GM23338 (cell line): Measurements from ENCODE around the gene FHAD1. TPM values are rescaled to one million over a fixed set of nuclear protein-coding genes. Genes with fewer than 3 reads are reported as not detected.

Experiments used
- ATAC-seq: fragments of 200-7000 bp; cut with Tn5 transposase; 3 replicates; pipeline ENCODE4 v1.9.1; 2020
- DNase-seq: peaks from one replicate; pipeline ENCODE4 v3.0.0-alpha.2; 2015; ENCODE audit warnings: low spot score
- H2AFZ ChIP-seq: fragments of 200-600 bp; sonication (generic); 2 replicates; pipeline ENCODE4 v1.8.0; 2016; ENCODE audit warnings: antibody characterized with exemption, mild to moderate bottlenecking, moderate library complexity
- H3F3A ChIP-seq: fragments of 200-600 bp; sonication (generic); replicated peaks from 2 replicates; pipeline ENCODE4 v1.8.0; 2017; ENCODE audit warnings: antibody characterized with exemption, mixed run types, low read depth
- H3K27ac ChIP-seq: fragments of 200-600 bp; sonication (generic); 2 replicates; pipeline ENCODE4 v1.6.1; 2016; ENCODE audit warnings: low read depth
- H3K27me3 ChIP-seq: fragments of 200-600 bp; sonication (generic); 2 replicates; pipeline ENCODE4 v1.8.0; 2016; ENCODE audit warnings: mild to moderate bottlenecking, mixed run types, moderate library complexity; ENCODE audit not compliant: insufficient read depth
- H3K36me3 ChIP-seq: fragments of 200-600 bp; sonication (generic); 2 replicates; pipeline ENCODE4 v1.8.0; 2016; ENCODE audit warnings: mild to moderate bottlenecking; ENCODE audit not compliant: insufficient read depth
- H3K4me1 ChIP-seq: fragments of 200-600 bp; sonication (generic); 2 replicates; pipeline ENCODE4 v1.8.0; 2016; ENCODE audit warnings: mild to moderate bottlenecking, moderate library complexity; ENCODE audit not compliant: insufficient read depth
- H3K4me2 ChIP-seq: fragments of 200-600 bp; sonication (generic); 2 replicates; pipeline ENCODE4 v1.7.1; 2017; ENCODE audit warnings: mixed run types
- H3K4me3 ChIP-seq: fragments of 200-600 bp; sonication (generic); 2 replicates; pipeline ENCODE4 v1.6.1; 2016; ENCODE audit warnings: mixed run types
- H3K79me2 ChIP-seq: fragments of 200-600 bp; sonication (generic); replicated peaks from 2 replicates; pipeline ENCODE4 v1.8.0; 2017; ENCODE audit warnings: mild to moderate bottlenecking; ENCODE audit not compliant: insufficient read depth
- H3K9me2 ChIP-seq: fragments of 200-600 bp; sonication (generic); 2 replicates; pipeline ENCODE4 v1.8.0; 2017; ENCODE audit not compliant: insufficient read depth
- H4K20me1 ChIP-seq: fragments of 200-600 bp; sonication (generic); replicated peaks from 2 replicates; pipeline ENCODE4 v1.8.0; 2017; ENCODE audit warnings: mild to moderate bottlenecking; ENCODE audit not compliant: insufficient read depth
- H3K27ac Mint-ChIP-seq: 2 replicates; pipeline ENCODE4 v1.8.0; 2020; ENCODE audit warnings: inconsistent platforms, mild to moderate bottlenecking, moderate library complexity, mixed read lengths
- H3K27me3 Mint-ChIP-seq: 3 replicates; pipeline ENCODE4 v1.8.0; 2022; ENCODE audit warnings: low read depth, mild to moderate bottlenecking, moderate library complexity, mixed read lengths, inconsistent platforms; ENCODE audit not compliant: insufficient read depth, poor library complexity
- H3K36me3 Mint-ChIP-seq: 3 replicates; pipeline ENCODE4 v1.8.0; 2021; ENCODE audit warnings: low read depth, mild to moderate bottlenecking, inconsistent platforms, moderate library complexity, mixed read lengths
- H3K4me1 Mint-ChIP-seq: 3 replicates; pipeline ENCODE4 v1.8.0; 2020; ENCODE audit warnings: mild to moderate bottlenecking, inconsistent platforms, mixed read lengths
- H3K4me3 Mint-ChIP-seq: 3 replicates; pipeline ENCODE4 v1.8.0; 2021; ENCODE audit warnings: moderate library complexity, mild to moderate bottlenecking, inconsistent platforms, mixed read lengths
- H3K9me3 Mint-ChIP-seq: 3 replicates; pipeline ENCODE4 v1.8.0; 2020; ENCODE audit warnings: moderate library complexity, mild to moderate bottlenecking, inconsistent platforms, mixed read lengths
- CREB1 ChIP-seq: fragments of 250-450 bp; sonication (Bioruptor Pico); IDR thresholded peaks from 2 replicates; pipeline ENCODE4 v1.5.0; 2020; ENCODE audit warnings: low read depth, mild to moderate bottlenecking, moderate library complexity
- EZH2 ChIP-seq: fragments of 200-600 bp; sonication (generic); IDR thresholded peaks from one replicate; pipeline ENCODE4 v1.8.0; 2017; ENCODE audit warnings: antibody characterized with exemption, mild to moderate bottlenecking, low read depth; ENCODE audit not compliant: unreplicated experiment
- EZH2phosphoT487 ChIP-seq: fragments of 200-600 bp; sonication (generic); IDR thresholded peaks from one replicate; pipeline ENCODE4 v1.8.1; 2018; ENCODE audit warnings: antibody characterized with exemption; ENCODE audit not compliant: unreplicated experiment
- JUNB ChIP-seq: IDR thresholded peaks from one replicate; pipeline ENCODE4 v1.6.1; 2016; ENCODE audit warnings: antibody characterized with exemption; ENCODE audit not compliant: unreplicated experiment
- NANOG ChIP-seq: IDR thresholded peaks from 2 replicates; pipeline ENCODE4 v1.6.1; 2016; ENCODE audit warnings: antibody characterized with exemption, borderline replicate concordance
- POLR2AphosphoS5 ChIP-seq: IDR thresholded peaks from 2 replicates; pipeline ENCODE4 v1.6.1; 2016; ENCODE audit warnings: antibody characterized with exemption, low read depth
- STAT1 ChIP-seq: IDR thresholded peaks from one replicate; pipeline ENCODE4 v1.6.1; 2016; ENCODE audit warnings: antibody characterized with exemption; ENCODE audit not compliant: unreplicated experiment
- ZNF114 ChIP-seq: fragments of 250-450 bp; sonication (Bioruptor Pico); IDR thresholded peaks from 2 replicates; pipeline ENCODE4 v1.5.0; 2020; ENCODE audit warnings: mild to moderate bottlenecking, moderate library complexity
- ZNF331 ChIP-seq: fragments of 250-450 bp; sonication (Bioruptor Pico); IDR thresholded peaks from 2 replicates; pipeline ENCODE4 v1.5.0; 2020; ENCODE audit warnings: low read depth, mild to moderate bottlenecking, moderate library complexity
- polyA plus RNA-seq: library from polyadenylated mRNA; unstranded; fragments of >200 nt; fragmentation: Nextera tagmentation; extraction: Ambion mirVana; gene quantifications from 2 replicates; pipeline ENCODE4 v1.2.1, GENCODE V29; 2016
- total RNA-seq: library from RNA; depleted of rRNA; stranded (reverse); fragments of >200 nt; shearing (Covaris generic); gene quantifications from 2 replicates; pipeline ENCODE4 v1.2.3, GENCODE V29; 2014
- TF ChIP-seq, protein P1 (sequence below): IDR thresholded peaks from 2 replicates; pipeline ENCODE4 v1.6.1; 2016; ENCODE audit warnings: antibody characterized with exemption
- TF ChIP-seq, protein P2 (sequence below), 2 experiments: fragments of 200-600 bp in 1 of 2; sonication (generic) in 1 of 2; conservative IDR thresholded peaks; 2 replicates each; pipeline versions ENCODE4 v1.5.1 to v1.6.1; 2016 to 2017; ENCODE audit warnings: antibody characterized with exemption in 2 of 2, low read depth in 2 of 2, mild to moderate bottlenecking in 2 of 2, moderate library complexity in 1 of 2

FHAD1 gene
- total and polyA plus RNA-seq, 2 experiments from 2014 or later: 1.8 to 3.3 TPM

DNA sequence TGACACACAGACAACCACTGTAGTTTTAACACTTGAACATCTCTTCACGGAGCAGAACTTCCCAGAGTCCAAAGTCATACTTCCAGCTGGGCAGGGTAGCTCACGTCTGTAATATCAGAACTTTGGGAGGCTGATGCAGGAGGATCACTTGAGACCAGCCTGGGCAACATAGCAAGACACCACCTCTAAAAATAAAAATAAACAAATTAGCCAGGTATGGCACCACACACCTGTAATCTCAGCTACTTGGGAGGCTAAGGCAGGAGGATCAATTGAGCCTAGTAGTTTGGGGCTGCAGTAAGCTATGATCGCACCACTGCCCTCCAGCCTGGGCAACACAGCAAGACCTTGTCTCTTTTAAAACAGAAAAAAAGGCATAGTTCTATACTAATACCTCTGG lies 138.4 kb downstream of the FHAD1 start (continued):
- TF ChIP-seq EZH2 (no peak), NANOG (no peak), EZH2phosphoT487 (no peak), ZNF331 (CRISPR knock-in tag) (no peak), JUNB (no peak), CREB1 (no peak)
- TF ChIP-seq, protein P1, sequence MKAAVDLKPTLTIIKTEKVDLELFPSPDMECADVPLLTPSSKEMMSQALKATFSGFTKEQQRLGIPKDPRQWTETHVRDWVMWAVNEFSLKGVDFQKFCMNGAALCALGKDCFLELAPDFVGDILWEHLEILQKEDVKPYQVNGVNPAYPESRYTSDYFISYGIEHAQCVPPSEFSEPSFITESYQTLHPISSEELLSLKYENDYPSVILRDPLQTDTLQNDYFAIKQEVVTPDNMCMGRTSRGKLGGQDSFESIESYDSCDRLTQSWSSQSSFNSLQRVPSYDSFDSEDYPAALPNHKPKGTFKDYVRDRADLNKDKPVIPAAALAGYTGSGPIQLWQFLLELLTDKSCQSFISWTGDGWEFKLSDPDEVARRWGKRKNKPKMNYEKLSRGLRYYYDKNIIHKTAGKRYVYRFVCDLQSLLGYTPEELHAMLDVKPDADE: no peak

DNA sequence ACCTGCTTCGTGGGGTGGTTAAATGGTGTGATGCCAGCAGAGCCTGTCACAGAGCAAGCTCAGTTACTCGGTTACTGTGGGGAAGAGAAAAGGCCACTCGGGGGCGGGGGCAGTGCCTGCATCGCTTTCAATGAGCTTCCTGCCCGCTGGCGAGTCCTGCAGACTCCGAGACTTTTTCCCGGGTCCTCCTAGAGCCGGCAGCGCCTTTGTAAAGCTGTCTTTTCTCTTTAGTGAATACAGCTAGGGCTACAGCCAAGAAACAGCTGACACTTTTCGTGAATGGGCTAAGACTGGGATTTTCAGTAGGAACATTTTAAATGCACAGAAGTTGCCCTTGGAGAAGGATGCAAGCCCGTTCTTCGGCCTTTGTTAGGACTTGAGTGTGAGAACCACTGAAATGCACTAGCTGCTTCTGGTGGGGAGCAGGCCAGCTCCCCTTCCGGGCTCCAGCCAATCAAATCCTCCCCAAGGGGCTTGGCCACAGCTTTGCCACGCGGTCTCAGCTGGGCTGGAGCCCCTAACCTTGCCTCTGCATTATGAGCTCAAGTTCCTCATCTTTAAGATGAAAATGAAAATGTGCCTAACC lies 139.2 kb downstream of the FHAD1 start:
- peak; percentile 57 for DNase-seq
- no peak overlapping the region for H3K27ac Mint-ChIP-seq
- peak overlapping the region; percentile 54 for H3K4me2 ChIP-seq

More for the DNA sequence above, 139.2 kb downstream of the FHAD1 start:
- Histone ChIP-seq H3K27ac (no peak overlapping the region), H3F3A (peaks cover 22% of the 10 kb centered on the region; the same call in 1 of the 2 replicates), H3K9me2 (no peaks in the 10 kb centered on the region), H3K4me3 (peak overlapping the region; percentile 34), H4K20me1 (no peaks in the 10 kb centered on the region), H3K27me3 (peaks cover 67% of the 10 kb centered on the region), H3K79me2 (no peaks in the 10 kb centered on the region), H3K36me3 (no peaks in the 10 kb centered on the region), H2AFZ (peak overlapping the region; percentile 53; the same call in 1 of the 2 replicates), H3K4me1 (peaks cover 34% of the 10 kb centered on the region)
- TF ChIP-seq, protein P2, sequence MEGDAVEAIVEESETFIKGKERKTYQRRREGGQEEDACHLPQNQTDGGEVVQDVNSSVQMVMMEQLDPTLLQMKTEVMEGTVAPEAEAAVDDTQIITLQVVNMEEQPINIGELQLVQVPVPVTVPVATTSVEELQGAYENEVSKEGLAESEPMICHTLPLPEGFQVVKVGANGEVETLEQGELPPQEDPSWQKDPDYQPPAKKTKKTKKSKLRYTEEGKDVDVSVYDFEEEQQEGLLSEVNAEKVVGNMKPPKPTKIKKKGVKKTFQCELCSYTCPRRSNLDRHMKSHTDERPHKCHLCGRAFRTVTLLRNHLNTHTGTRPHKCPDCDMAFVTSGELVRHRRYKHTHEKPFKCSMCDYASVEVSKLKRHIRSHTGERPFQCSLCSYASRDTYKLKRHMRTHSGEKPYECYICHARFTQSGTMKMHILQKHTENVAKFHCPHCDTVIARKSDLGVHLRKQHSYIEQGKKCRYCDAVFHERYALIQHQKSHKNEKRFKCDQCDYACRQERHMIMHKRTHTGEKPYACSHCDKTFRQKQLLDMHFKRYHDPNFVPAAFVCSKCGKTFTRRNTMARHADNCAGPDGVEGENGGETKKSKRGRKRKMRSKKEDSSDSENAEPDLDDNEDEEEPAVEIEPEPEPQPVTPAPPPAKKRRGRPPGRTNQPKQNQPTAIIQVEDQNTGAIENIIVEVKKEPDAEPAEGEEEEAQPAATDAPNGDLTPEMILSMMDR (conservative IDR thresholded peaks at IDR 0.05; ENCODE audit: low read depth in 2 of 2): no peak
- TF ChIP-seq ZNF331 (CRISPR knock-in tag) (no peak), EZH2phosphoT487 (no peak), STAT1 (no peak), NANOG (no peak), JUNB (no peak), EZH2 (no peak), CREB1 (no peak), POLR2AphosphoS5 (no peak), ZNF114 (CRISPR knock-in tag) (no peak)
- TF ChIP-seq, protein P1: no peak
- Mint-ChIP-seq H3K36me3 (0 out of 3 replicates have a peak, but pooled peaks cover 2% of the 10 kb centered on the region), H3K4me1 (peaks cover 56% of the 10 kb centered on the region), H3K27me3 (peaks cover 63% of the 10 kb centered on the region), H3K4me3 (no peak overlapping the region; the same call in 2 of the 3 replicates), H3K9me3 (peaks cover 3% of the 10 kb centered on the region; the same call in 1 of the 3 replicates)
- ATAC-seq: peak; percentile 4
